ENCODE data around the gene MECP2. TPM values are rescaled to one million over a fixed set of nuclear protein-coding genes. Genes with fewer than 3 reads are reported as not detected.

MECP2 gene
- polyA plus RNA-seq, 1 donor = 29.0 TPM

- DNase-seq = no peak
Measured at GRCh38 chrX:154019061-154019621, 78.4 kb downstream of the MECP2 start.

GRCh38 chrX:154018518-154019060, 78.9 kb downstream of the MECP2 start:
- DNase-seq = no peak

GRCh38 chrX:154017766-154018517, 79.6 kb downstream of the MECP2 start:
- DNase-seq = no peak

GRCh38 chrX:154016366-154017076, 81.0 kb downstream of the MECP2 start:
- DNase-seq = no peak

DNA sequence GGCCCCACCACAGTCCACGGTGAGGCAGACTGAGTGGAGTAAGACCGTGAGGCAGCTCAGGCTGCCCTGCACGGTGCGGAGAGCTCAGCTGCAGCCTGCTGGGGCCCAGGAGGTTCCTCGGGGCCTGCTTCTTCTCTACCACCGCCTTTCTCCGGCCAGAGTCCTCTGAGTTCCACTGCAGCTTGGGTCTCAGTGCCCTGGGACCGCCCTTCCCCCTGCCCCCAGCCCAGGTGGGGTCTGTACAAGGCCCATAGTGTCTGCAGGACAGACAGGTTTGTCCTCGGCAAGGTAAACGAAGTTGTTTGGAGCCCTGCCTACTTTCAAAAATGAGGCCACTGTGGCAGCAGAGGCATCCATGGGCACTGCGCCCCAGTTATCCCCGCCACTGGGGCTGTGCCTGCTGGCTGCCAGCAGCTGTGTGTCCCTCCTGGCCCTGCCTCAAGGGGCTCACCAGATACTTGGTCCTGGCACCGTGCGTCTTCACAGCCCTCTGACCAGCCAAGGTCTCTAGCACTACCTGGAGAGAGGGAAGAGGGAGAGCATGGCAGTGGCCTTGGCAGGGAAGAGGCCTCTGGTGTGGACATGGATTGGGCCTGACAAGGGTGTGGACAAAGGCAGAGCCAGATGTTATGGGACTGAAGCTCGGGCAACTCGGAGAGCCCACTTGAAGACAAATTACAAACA, 81.8 kb downstream of the MECP2 start:
- no peak for DNase-seq

- DNase-seq = no peak
Measured at GRCh38 chrX:154014429-154015380, 82.8 kb downstream of the MECP2 start.

DNA sequence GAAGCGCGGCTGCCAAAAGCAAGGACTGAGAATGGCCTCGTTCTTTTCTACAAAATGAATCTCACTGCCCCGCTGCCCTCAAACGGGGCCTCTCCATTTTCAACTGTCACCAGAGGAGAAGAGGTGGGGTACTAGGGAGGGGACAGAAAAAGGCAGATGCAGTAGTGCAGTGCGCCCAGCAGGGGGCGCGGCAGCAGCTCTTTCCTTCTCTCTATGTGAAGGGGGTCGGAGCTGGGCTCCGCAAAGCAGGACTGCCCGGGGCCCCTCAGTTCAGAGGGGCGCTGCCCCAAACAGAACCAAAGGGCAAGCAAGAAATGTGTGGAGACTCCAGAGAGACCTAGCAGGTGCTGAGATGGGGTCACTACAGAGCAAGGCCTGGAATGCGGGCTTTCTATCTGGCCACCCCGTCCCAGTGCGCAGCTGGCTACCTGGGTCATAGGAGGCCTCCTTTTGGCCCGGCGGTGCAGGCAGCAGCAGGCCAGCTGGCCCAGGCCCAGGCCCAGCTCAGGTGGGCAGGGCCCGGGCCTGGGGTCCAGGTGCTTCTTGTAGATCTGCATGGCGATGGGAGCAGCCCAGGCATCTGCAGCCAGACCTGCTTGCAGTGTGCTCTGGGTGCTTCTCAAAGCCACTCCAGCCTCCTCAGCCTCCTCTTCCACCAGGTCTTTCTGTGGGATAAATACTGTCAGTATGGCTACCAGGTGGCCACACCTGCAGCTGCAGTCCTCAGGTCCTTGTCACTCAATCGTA, 83.7 kb downstream of the MECP2 start:
- DNase-seq = no peak

- DNase-seq = no peak
Measured at GRCh38 chrX:154013001-154013421, 84.5 kb downstream of the MECP2 start.

DNA sequence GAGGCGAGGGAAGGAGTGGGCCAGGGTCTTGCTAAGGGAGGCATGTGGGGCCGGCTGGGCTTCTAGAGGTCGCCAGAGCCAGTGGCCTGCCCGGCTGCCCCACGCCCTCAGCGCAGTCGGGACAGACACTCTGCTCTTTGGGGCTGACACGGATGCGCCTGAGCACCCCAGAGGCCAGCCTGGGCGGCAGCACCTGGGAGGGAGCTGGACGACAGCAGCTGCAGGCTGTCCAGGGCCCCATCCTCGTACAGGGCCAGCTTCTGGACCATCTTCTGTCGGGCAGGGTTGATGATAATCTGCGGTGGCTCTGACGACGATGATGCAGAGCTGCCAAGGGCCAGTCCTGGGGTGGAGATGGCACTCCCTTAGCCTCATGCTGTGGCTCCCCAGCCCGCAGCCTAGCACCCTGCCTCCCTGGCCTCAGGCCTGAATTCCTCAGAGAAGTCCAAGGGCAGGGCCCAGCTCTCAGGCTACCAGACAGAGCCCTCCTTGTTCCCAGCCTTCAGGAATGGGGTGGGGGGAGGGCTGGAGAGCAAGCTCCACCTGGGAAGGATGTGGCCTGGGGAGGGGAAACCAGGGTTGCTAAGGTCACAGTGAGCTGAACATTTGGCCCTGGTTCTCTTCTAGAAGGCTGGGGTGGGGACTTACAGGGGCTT, 85.1 kb downstream of the MECP2 start:
- DNase-seq = no peak

DNA sequence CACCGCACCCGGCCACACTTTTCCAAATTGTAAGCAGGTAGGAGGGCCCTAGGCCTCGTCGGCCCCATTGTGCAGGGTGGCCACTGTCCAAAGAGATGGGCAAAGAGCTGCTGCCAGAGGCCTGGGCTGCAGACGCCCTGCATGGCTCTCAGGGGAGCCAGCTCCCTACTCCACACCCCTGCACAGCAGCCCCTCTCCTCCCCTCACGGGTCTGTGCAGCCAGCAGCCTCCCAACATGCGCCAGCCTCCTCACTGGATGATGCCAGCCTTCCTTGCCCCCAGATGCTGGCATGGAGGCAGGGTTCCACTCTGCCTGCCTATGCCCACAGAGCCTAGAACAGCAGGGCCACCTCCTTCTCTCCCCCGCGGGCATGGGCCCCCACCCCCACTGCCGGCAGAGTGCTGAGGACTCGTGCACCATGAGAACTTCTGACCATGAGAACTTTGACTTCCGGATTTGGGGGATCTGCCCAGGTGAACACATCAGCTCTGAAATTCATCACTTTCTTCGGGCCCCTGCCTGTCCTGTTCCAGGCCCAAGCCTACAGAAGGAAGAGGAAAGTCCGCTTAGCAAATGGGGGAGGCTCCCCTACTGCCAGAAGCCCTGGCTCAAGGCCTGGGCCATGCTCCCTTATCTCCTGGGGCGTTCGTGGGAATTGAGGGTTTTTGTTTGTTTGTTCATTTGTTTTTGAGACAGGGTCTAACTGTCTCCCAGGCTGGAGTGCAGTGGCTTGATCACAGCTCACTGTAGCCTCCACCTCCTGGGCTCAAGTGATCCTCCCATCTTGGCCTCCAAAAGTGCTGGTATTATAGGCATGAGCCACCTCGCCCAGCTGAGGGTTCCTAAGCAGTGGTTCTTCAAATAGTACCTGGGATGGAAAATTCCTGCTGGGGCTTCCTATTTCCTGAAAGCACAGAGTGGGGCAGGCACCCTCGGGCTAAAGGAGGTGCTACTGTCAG, 85.9 kb downstream of the MECP2 start:
- no peak for DNase-seq

GRCh38 chrX:154010330-154011087, 87.0 kb downstream of the MECP2 start:
- no peak for DNase-seq

DNA sequence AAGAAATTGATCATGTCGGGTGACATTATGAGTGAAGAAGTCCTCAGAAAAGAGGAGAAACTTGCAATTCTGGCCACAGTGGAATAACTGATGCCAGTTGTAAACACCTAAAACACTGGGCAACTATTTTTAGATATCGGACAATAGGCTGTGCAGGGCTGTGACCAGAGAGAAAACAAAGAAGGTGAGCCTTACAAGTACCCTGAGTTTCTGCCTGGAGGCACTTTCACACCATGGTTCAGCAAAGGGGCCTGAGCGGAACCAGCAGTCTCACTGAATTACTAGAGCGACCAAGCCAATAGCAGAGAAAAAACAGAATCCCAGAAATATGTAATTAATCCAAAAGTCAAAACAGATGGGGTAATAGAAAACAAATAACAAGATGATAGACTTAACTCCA, 89.0 kb downstream of the MECP2 start:
- no peak for DNase-seq

DNA sequence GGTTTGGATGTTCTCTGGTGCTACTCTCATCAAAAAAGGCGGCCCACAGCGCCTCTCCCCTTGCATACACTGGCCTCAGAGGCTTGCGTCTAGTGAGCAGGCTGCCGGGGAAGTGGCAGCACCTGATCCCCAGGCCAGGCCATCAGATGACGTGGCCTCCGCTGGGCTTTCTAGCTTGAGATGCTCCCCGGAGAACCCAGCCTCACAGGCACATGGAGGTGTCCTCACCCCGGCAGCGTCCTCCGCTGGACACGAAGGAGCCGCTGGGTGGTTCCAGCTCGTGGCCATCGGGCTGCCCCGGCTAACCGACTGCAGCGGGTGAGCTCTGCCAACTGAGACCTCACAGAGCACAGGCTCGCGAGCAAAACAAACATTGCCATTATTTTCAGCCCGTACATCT, 90.6 kb downstream of the MECP2 start:
- no peak for DNase-seq

DNA sequence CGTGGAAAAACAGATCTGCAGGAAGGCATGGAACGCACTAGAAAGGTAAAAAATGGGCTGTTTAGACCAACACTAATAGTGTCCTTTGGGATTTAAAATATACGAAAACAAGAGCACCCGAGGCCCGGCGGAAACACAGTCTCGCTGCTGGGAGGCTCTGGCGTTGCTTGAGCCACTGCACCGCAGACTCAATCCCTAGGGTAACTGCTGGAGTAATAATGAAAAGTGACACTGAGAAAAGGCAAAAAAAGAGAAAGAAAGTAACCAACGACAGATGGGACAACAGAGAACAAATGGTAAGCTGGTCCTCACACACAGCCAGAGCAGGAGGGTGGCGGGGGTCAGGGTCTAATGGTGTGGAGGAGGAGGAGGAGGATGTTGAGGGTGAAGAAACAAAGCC, 93.2 kb downstream of the MECP2 start:
- DNase-seq = no peak

DNA sequence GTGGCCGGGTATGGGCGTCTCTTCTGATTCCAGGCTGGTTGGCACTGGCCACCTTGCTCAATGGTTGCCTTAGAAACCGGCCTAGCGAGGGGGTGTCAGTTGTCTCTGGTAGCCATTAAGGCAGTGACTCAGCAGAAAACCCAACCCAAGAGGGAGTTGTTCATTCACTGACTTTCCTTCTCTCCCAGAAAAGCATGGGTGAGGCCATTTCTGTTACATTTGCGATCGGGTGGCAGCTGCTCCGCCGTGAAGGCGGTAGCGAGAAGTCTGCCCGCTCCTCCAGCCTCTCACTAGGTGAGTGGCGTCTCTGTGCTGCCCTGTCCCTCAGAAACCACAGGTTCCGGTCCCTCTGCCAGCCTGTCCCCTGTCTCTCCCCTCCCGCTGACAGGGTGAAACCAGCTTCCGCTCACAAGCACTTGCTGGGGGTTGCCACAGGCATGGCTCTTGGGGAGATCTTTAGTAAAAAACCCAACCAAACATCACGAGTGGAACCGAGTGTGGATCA, 95.2 kb downstream of the MECP2 start:
- no peak for DNase-seq

GRCh38 chrX:154000051-154000450, 97.5 kb downstream of the MECP2 start:
- DNase-seq = no peak

GRCh38 chrX:153999359-154000037, 98.0 kb downstream of the MECP2 start:
- no peak for DNase-seq
